Neural crest cell (in vitro differentiated cells): Measurements from ENCODE around the gene ENTPD1. TPM values are rescaled to one million over a fixed set of nuclear protein-coding genes. Genes with fewer than 3 reads are reported as not detected.

Experiments used
- DNase-seq: peaks from one replicate; pipeline ENCODE4 v3.0.0; 2021; ENCODE audit warnings: low read depth, mixed read lengths, low spot score
- H3K27ac Mint-ChIP-seq: one replicate; pipeline ENCODE4 v1.8.0; 2021; ENCODE audit warnings: mild to moderate bottlenecking, mixed read lengths; ENCODE audit not compliant: unreplicated experiment
- H3K27me3 Mint-ChIP-seq: 2 replicates; pipeline ENCODE4 v1.8.0; 2021; ENCODE audit warnings: low read depth, mild to moderate bottlenecking, mixed read lengths
- H3K36me3 Mint-ChIP-seq: 2 replicates; pipeline ENCODE4 v1.8.0; 2021; ENCODE audit warnings: low read depth, mild to moderate bottlenecking, mixed read lengths
- H3K4me1 Mint-ChIP-seq: 2 replicates; pipeline ENCODE4 v1.8.0; 2021; ENCODE audit warnings: mixed read lengths
- H3K4me3 Mint-ChIP-seq: one replicate; pipeline ENCODE4 v1.8.0; 2021; ENCODE audit warnings: mild to moderate bottlenecking, mixed read lengths
- H3K9me3 Mint-ChIP-seq: 2 replicates; pipeline ENCODE4 v1.8.0; 2021; ENCODE audit warnings: mixed read lengths
- CTCF ChIP-seq: fragments of 200-600 bp; sonication (generic); conservative IDR thresholded peaks from 2 replicates; pipeline ENCODE4 v1.5.0; 2021; ENCODE audit warnings: antibody characterized with exemption, mild to moderate bottlenecking
- total RNA-seq: library from RNA; stranded (reverse); gene quantifications from 2 replicates; pipeline ENCODE4 v1.2.1, GENCODE V29; 2021

ENTPD1 gene
- total RNA-seq, 1 donor from 2014 or later, result 0.37 TPM

GRCh38 chr10:95788830-95789229, 32.9 kb downstream of the ENTPD1 start:
- no peak for TF ChIP-seq CTCF

GRCh38 chr10:95789902-95790301, 33.9 kb downstream of the ENTPD1 start:
- TF ChIP-seq CTCF, result no peak
- no peaks in the 10 kb centered on the region for H3K9me3 Mint-ChIP-seq
- H3K27ac Mint-ChIP-seq, result no peak overlapping the region
- no peak overlapping the region for H3K4me3 Mint-ChIP-seq
- no peak for DNase-seq
- no peaks in the 10 kb centered on the region for H3K36me3 Mint-ChIP-seq
- H3K27me3 Mint-ChIP-seq, result no peaks in the 10 kb centered on the region
- H3K4me1 Mint-ChIP-seq, result peaks cover 7% of the 10 kb centered on the region

More at GRCh38 chr10:95788830-95789229, 32.9 kb downstream of the ENTPD1 start:
- H3K4me3 Mint-ChIP-seq, result no peak overlapping the region
- no peak for DNase-seq
- peaks cover 7% of the 10 kb centered on the region for H3K4me1 Mint-ChIP-seq
- no peaks in the 10 kb centered on the region for H3K27me3 Mint-ChIP-seq
- no peaks in the 10 kb centered on the region for H3K9me3 Mint-ChIP-seq
- H3K36me3 Mint-ChIP-seq, result no peaks in the 10 kb centered on the region
- H3K27ac Mint-ChIP-seq, result no peak overlapping the region

- no peak for DNase-seq
- H3K4me3 Mint-ChIP-seq, result no peak overlapping the region
- no peaks in the 10 kb centered on the region for H3K27me3 Mint-ChIP-seq
- TF ChIP-seq CTCF, result no peak
- H3K36me3 Mint-ChIP-seq, result no peaks in the 10 kb centered on the region
- H3K9me3 Mint-ChIP-seq, result no peaks in the 10 kb centered on the region
- H3K27ac Mint-ChIP-seq, result no peak overlapping the region
- peaks cover 7% of the 10 kb centered on the region for H3K4me1 Mint-ChIP-seq
Observed at GRCh38 chr10:95790982-95791381, 35.0 kb downstream of the ENTPD1 start.

- no peaks in the 10 kb centered on the region for H3K36me3 Mint-ChIP-seq
- H3K9me3 Mint-ChIP-seq, result no peaks in the 10 kb centered on the region
- no peak overlapping the region for H3K27ac Mint-ChIP-seq
- no peaks in the 10 kb centered on the region for H3K27me3 Mint-ChIP-seq
- DNase-seq, result no peak
- H3K4me1 Mint-ChIP-seq, result peaks cover 7% of the 10 kb centered on the region
- H3K4me3 Mint-ChIP-seq, result no peak overlapping the region
- no peak for TF ChIP-seq CTCF
Observed at GRCh38 chr10:95791425-95791979, 35.5 kb downstream of the ENTPD1 start.

GRCh38 chr10:95792211-95792780, 36.3 kb downstream of the ENTPD1 start:
- H3K4me1 Mint-ChIP-seq, result peaks cover 7% of the 10 kb centered on the region
- DNase-seq, result no peak
- no peaks in the 10 kb centered on the region for H3K9me3 Mint-ChIP-seq
- H3K27me3 Mint-ChIP-seq, result no peaks in the 10 kb centered on the region
- no peak for TF ChIP-seq CTCF
- no peaks in the 10 kb centered on the region for H3K36me3 Mint-ChIP-seq
- H3K4me3 Mint-ChIP-seq, result no peak overlapping the region
- no peak overlapping the region for H3K27ac Mint-ChIP-seq
